Brain microvascular endothelial cell (primary cell): ENCODE measurements around the gene OSBPL5.

Source experiments
- DNase-seq: peaks from one replicate; pipeline ENCODE4 v3.0.0-alpha.2; 2020
- H3K27ac ChIP-seq: fragments of 250-450 bp; sonication (Bioruptor Pico); 2 replicates; pipeline ENCODE4 v1.5.1; 2020; ENCODE audit warnings: mild to moderate bottlenecking, moderate library complexity
- H3K27me3 ChIP-seq: fragments of 250-450 bp; sonication (Bioruptor Pico); replicated peaks from 2 replicates; pipeline ENCODE4 v1.5.1; 2020; ENCODE audit warnings: mild to moderate bottlenecking
- H3K36me3 ChIP-seq: fragments of 250-450 bp; sonication (Bioruptor Pico); replicated peaks from 2 replicates; pipeline ENCODE4 v1.5.1; 2020; ENCODE audit warnings: mild to moderate bottlenecking
- H3K4me3 ChIP-seq: 2 replicates; pipeline ENCODE4 v1.5.1; 2011; ENCODE audit warnings: low read depth, mild to moderate bottlenecking, control low read depth, low read length, moderate library complexity
- CTCF ChIP-seq: IDR thresholded peaks from 2 replicates; pipeline ENCODE4 v1.5.1; 2011; ENCODE audit warnings: low read depth, mild to moderate bottlenecking, moderate library complexity, low read length, control low read depth, inconsistent platforms; ENCODE audit errors: missing control alignments
- in situ Hi-C: cut with HindIII; loops from 2 replicates; pipeline ENCODE4 v1.10.0; 2017; ENCODE audit warnings: low sequenced_read_pairs, low pct_ligation_motif_present

The OSBPL5 gene

GRCh38 chr11:3080733-3081385 lies 84.3 kb downstream of the OSBPL5 start:
- in situ Hi-C loops: no loop called here
- TF ChIP-seq CTCF: no peak
- no peak for DNase-seq
- Histone ChIP-seq H3K27ac (no peak overlapping the region), H3K27me3 (no peaks in the 10 kb centered on the region), H3K4me3 (no peak overlapping the region), H3K36me3 (no peaks in the 10 kb centered on the region)

DNA sequence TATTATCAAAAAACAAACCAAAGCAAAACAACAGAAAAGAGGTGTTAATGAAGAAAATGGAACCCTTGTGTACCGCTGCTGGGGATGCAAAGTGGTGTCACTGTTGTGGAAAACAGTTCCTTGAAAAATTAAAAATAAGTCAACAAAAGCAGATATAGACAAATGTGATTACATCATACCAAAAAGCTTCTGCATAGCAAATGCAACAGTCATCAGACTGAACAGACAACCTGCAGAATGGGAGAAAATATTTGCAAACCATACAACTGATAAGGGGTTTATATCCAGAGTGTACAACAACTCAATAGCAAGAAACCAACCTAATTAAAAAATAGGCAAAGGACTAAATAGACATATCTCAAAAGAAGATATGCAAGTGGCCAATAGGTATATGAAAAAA lies 85.0 kb downstream of the OSBPL5 start:
- no peak for TF ChIP-seq CTCF
- Histone ChIP-seq H3K36me3 (no peaks in the 10 kb centered on the region), H3K4me3 (no peak overlapping the region), H3K27ac (no peak overlapping the region), H3K27me3 (no peaks in the 10 kb centered on the region)
- DNase-seq: no peak
- in situ Hi-C loops: no loop called here

- no peaks in the 10 kb centered on the region for H3K27me3 ChIP-seq
These were observed 87.2 kb downstream of the OSBPL5 start for GRCh38 chr11:3077846-3078440.

GRCh38 chr11:3077189-3077836 lies 87.8 kb downstream of the OSBPL5 start:
- DNase-seq: no peak
- Histone ChIP-seq H3K27me3 (no peaks in the 10 kb centered on the region), H3K36me3 (no peaks in the 10 kb centered on the region), H3K27ac (no peak overlapping the region), H3K4me3 (no peak overlapping the region)
- in situ Hi-C loops: no loop called here
- TF ChIP-seq CTCF: no peak

More at GRCh38 chr11:3077846-3078440, 87.2 kb downstream of the OSBPL5 start:
- Histone ChIP-seq H3K4me3 (no peak overlapping the region), H3K27ac (no peak overlapping the region), H3K36me3 (no peaks in the 10 kb centered on the region)
- DNase-seq: no peak
- in situ Hi-C loops: no loop called here
- TF ChIP-seq CTCF: no peak

- Histone ChIP-seq H3K4me3 (no peak overlapping the region), H3K36me3 (no peaks in the 10 kb centered on the region), H3K27ac (no peak overlapping the region), H3K27me3 (no peaks in the 10 kb centered on the region)
- DNase-seq: no peak
- in situ Hi-C loops: no loop called here
- no peak for TF ChIP-seq CTCF
These were observed 90.1 kb downstream of the OSBPL5 start for GRCh38 chr11:3074912-3075589.
